Activated T-cell treated with anti-CD3 and anti-CD28 coated beads for 48 hours (primary cell): ENCODE measurements around the gene PARM1.

ENCODE experiments used
- DNase-seq: peaks from one replicate; pipeline ENCODE4 v3.0.0-alpha.2; 2020; ENCODE audit warnings: low read depth

Gene PARM1

GRCh38 chr4:75030649-75031235 lies 97.8 kb downstream of the PARM1 start:
- DNase-seq = no peak

- DNase-seq = no peak
Measured at GRCh38 chr4:75031775-75032174, 98.9 kb downstream of the PARM1 start.

GRCh38 chr4:75034523-75034922 lies 101.6 kb downstream of the PARM1 start:
- DNase-seq = no peak

- DNase-seq = no peak
Measured at GRCh38 chr4:75035321-75035720, 102.4 kb downstream of the PARM1 start.

GRCh38 chr4:75036046-75036830 lies 103.3 kb downstream of the PARM1 start:
- no peak for DNase-seq

GRCh38 chr4:75037252-75037651 lies 104.3 kb downstream of the PARM1 start:
- DNase-seq = no peak

- DNase-seq = no peak
Measured at GRCh38 chr4:75038376-75038775, 105.5 kb downstream of the PARM1 start.

- no peak for DNase-seq
Measured at GRCh38 chr4:75040703-75041102, 107.8 kb downstream of the PARM1 start.

- no peak for DNase-seq
Measured at GRCh38 chr4:75042601-75043208, 109.8 kb downstream of the PARM1 start.

- DNase-seq = no peak
Measured at GRCh38 chr4:75046226-75046625, 113.3 kb downstream of the PARM1 start.

- no peak for DNase-seq
Measured at GRCh38 chr4:75046641-75047040, 113.7 kb downstream of the PARM1 start.

GRCh38 chr4:75048208-75048879 lies 115.4 kb downstream of the PARM1 start:
- no peak for DNase-seq

- no peak for DNase-seq
Measured at GRCh38 chr4:75051431-75051830, 118.5 kb downstream of the PARM1 start.

- no peak for DNase-seq
Measured at GRCh38 chr4:75053352-75053751, 120.4 kb downstream of the PARM1 start.

GRCh38 chr4:75054078-75054477 lies 121.2 kb downstream of the PARM1 start:
- no peak for DNase-seq

- no peak for DNase-seq
Measured at GRCh38 chr4:75056277-75056676, 123.4 kb downstream of the PARM1 start.

- DNase-seq = no peak
Measured at GRCh38 chr4:75057369-75057768, 124.5 kb downstream of the PARM1 start.

GRCh38 chr4:75058486-75058885 lies 125.6 kb downstream of the PARM1 start:
- DNase-seq = no peak

- DNase-seq = no peak
Measured at GRCh38 chr4:75063433-75063832, 130.5 kb downstream of the PARM1 start.

GRCh38 chr4:75065909-75066308 lies 133.0 kb downstream of the PARM1 start:
- no peak for DNase-seq

GRCh38 chr4:75069493-75070074 lies 136.7 kb downstream of the PARM1 start:
- DNase-seq = no peak

- no peak for DNase-seq
Measured at GRCh38 chr4:75071317-75071716, 138.4 kb downstream of the PARM1 start.
